Activated CD4-positive, alpha-beta T cell treated with anti-CD3 and anti-CD28 coated beads, Interleukin-10, Interleukin-2, amounts not matched to agents 100 ng/mL and 50 ng/mL, durations not matched to agents 16 hours and 8 hours (primary cell): Measurements from ENCODE around the gene MUC5B.

Experiments
- DNase-seq: peaks from one replicate; pipeline ENCODE4 v3.0.0-alpha.2; 2020

The MUC5B gene

DNA sequence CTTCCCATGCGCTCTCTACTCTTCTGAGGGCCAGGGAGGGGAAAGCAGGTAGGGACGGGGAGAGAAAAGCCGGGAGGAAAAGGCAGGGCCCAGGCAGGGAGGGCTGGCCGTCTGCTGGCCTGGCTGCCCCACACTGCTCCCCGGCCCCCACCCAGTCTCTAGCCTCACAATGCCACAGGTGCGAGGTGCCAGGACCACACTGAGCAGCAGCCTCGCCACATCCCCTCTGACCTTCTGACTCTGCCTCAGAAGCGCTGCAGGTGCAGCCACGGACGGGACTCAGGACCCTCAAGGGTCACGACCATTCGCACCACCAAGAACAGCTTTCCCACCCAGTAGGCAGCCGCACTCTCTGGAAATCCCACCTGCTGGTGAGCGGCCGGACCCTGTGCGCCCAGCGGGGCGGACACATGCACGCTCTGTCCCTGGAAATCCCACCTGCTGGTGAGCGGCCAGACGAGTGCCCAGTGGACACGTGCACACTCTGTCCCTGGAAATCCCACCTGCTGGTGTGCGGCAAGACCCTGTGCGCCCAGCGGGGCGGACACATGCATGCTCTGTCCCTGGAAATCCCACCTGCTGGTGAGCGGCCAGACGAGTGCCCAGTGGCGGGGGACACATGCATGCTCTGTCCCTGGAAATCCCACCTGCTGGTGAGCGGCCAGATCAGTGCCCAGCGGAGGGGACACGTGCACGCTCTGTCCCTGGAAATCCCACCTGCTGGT is 66.5 kb downstream of the MUC5B start:
- DNase-seq, result no peak

DNA sequence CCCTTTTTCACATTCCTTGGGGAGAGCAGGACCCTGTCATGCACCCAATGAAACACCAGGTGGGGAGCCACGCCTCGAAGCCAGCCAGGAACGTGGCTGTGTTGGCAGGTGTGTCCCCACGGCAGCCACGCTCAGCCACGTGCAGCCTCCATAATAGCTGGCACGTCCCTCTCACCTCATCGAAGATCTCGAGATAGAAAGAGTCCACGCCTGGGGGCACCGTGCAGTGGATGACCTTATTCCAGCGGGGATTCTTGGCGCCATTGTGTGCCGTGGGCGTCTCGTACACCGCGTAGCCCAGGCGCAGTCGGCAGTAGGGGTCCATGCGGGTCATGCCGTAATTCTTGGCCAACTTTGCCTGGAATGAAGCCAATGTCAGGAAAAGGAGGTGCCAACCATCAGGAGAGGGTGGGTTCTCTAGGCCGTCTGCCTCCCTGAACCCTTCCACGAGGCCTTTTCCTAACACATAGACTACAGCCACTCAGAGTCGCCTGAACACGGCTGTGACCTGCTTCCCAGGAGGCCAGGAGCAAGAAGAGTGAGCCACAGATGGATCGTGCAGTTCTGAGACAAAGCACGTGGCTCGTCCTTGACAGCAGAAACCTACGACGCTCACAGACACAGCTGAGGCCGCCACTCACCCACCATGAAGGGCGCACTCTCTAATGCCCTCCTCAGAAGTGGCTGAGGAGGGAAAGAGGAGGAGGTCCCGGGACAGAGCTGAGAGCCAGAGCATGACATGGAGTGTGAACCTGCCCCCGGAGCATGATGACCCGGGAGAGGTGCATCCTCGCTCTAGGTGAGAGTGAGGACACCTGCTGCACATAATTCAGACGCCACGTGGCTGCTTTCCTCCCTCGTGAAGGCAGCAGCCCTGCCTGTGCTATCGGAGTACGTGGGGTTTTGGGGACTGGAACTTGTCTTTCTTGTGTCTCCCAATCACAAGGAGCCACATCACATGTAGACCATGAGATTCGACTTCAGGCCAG is 67.5 kb downstream of the MUC5B start:
- no peak for DNase-seq

DNA sequence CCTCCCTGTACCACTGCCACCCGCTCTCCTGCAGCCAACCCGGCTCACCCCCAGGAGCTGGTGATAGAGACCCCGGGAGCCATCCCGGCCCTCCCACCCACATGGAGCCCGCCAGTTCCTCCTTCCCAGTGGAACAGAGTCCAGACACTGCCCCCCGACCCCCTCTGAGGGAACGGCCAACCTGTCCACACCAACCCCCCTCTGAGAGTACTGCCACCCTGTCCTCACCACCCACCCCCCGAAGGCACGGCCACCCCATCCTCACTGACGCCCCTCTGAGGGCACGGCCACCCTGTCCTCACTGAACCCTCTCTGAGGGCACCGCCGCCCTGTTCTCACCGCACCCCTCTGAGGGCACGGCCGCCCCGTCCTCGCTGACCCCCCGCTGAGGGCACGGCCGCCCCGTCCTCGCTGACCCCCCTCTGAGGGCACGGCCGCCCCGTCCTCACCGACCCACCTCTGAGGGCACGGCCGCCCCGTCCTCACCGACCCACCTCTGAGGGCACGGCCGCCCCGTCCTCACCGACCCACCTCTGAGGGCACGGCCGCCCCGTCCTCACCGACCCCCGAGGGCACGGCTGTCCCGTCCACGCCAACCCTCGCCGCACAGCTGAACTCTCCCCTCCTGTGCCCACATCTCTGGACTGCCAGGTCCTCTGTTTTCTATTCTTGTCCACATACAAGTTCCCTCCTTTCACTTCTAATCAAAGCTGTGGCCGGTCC is 68.6 kb downstream of the MUC5B start:
- no peak for DNase-seq

DNA sequence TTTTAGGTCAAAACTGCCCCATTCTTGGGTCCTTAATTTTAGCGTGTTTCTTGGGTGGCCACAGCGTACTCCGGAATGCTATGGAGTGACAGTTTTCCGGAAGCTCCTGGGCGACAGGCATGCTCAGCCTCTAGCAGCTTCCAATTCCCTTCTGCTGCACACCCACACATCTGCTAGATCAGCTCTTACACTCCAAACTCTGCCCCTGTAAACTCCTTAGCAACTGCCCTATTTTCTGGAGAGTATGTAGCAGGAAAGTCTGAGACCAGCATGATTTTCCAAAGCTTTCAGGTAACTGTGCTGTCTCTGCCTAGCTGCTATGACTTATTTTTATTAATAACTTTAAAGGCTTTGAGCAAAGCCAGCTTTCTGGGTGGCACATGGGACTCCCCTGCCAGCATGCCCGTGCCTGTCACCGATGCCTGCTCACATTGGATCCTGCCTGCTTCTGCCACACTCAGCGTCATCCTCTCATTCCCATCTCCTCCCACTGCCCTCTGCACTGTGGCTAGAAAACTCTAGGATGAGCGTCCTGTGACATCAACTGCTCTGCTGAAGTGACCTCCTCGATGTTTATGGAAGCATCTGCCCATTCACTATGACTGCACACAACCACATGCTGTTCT is 69.3 kb downstream of the MUC5B start:
- DNase-seq, result no peak

DNA sequence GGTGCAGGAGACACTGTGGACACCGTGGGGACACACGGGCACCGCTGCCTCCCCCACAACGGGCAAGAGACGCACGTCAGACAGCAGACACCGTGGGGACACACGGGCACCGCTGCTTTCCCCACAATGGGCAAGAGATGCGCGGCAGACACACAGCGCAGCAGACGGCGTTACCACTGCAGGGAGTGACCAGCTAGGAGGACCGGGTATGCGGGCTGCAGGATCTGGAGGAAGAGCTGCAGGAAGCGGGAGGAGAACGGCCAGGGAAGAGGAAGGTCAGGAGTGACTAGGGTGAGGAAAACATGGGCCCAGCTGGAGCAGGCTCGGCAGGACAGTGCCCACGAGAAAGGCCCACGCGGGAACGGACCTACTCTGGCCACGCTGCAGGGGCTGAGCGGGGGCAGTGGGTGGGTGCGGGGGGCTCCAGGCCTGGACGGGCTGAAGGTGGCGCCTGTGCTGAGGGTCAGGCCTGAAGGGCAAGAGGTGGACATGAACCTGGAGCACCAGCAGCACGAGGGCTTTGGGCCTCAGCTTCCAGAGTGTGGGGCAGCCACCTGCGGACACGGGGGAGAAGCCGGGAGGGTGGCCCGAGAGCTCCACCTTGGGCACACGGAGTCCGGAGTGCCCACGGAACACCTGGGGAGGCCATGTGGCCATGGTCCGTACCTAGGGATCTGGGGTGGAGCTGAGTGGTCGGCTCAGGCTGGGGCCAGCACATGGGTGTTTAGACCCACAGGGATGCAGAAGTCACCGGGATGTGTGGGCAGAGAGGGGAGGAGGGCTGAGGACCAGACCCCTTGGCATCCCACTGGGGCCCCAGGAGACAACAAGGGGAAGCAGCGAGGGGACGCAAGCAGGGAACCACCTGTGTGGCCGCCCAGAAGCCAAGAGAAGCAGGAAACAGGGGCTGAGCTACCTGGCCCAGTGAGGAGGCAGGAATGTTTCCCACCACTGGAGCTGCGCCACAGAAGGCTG is 70.1 kb downstream of the MUC5B start:
- no peak for DNase-seq

DNA sequence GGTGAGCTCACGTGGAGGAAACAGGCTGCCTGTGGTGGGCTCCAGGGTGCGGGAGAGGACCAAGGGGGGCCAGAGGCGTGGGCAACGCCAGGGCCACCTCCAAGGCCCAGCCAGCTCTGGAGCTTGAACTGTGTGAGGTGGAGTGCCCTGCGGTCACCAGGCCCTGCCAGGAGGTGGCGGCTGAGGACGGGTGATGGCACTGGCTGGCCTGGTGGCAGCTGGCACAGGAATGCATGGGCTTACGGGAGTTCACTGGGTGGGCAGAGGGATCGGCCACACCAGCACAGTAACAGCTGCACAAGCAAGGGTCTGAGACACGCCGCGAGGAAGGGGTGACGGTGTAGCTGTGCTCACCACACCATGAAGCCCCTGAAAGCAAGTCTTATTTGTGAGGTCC is 70.8 kb downstream of the MUC5B start:
- no peak for DNase-seq

DNA sequence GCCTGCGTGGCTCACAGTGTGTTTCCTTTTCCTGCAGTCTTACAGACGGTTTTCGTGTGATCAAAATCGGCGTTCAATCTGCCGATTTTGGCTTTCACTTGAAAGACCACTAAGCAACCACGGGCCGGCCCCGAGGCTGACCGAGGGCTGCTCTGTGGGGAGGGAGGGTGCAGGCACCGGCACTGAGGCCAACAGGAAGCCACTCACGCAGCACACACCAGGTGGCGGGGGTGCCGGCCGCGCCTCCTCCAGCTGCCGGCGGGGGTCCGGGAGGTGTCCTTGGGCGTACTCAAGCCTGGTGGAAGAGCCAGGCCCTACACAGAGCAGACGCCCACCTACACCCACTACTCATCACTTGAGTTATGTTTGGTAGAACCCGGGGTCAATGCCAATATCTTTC is 72.2 kb downstream of the MUC5B start:
- no peak for DNase-seq

DNA sequence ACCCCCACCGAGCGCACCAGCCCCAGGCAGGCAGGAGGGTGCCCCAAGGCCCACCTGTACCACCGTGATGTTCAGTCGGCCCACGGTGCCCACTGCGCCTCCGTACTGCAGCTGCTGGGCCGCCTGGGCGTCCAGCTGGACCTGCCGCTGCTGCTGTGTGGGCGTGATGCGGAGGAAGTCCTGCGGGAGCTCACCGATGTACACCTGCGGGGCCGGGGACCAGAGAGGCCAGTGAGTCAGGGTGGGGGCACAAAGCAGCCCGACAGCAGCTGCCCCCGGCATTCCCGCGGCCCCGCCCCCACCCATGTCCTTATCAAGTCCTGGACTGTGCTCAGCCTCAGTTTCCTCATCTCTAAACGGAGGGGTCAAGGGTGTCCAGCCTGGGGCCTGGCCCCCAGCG is 72.7 kb downstream of the MUC5B start:
- DNase-seq, result no peak

DNA sequence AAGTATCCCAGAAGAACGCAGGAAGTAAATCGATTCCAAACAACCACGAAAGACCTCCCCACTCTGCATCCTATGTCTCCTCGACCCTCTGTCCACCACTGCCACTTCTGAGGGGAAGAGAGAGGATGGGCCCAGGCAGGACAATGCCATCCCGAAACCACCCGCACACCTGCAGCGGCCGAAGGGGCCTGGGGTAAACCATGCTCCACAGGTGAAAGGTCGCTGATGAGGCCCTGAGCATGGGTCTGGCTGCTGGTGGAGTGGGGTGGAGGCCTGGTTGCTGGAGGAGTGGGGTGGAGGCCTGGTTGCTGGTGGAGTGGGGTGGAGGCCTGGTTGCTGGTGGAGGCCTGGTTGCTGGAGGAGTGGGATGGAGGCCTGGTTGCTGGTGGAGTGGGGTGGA is 73.4 kb downstream of the MUC5B start:
- DNase-seq, result no peak

DNA sequence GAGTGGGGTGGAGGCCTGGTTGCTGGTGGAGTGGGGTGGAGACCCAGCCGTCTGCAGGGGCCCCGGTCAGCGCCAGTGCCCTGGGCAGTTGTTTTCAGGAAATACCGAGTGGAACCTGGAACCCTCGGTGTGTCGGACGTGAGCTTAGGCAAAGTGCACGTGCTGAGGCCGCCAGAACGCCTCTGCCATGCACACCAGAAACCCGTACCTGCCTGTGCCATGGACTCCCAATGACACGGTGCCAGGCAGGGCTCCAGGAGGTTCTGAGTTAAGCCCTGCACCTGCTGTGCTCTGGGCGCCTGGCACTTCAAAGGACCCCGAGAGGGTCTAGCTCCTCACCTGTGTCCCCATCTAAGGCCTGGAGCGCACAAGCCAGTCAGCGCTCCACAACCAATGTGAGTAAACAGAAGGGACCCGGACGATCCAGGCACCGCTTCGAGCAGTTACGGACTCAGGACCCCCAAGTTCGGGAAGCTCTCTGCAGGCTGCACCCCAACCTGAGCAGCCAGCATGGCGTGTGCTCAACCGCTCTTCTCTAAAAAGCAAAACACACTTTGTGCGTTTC is 74.2 kb downstream of the MUC5B start:
- DNase-seq, result no peak

DNA sequence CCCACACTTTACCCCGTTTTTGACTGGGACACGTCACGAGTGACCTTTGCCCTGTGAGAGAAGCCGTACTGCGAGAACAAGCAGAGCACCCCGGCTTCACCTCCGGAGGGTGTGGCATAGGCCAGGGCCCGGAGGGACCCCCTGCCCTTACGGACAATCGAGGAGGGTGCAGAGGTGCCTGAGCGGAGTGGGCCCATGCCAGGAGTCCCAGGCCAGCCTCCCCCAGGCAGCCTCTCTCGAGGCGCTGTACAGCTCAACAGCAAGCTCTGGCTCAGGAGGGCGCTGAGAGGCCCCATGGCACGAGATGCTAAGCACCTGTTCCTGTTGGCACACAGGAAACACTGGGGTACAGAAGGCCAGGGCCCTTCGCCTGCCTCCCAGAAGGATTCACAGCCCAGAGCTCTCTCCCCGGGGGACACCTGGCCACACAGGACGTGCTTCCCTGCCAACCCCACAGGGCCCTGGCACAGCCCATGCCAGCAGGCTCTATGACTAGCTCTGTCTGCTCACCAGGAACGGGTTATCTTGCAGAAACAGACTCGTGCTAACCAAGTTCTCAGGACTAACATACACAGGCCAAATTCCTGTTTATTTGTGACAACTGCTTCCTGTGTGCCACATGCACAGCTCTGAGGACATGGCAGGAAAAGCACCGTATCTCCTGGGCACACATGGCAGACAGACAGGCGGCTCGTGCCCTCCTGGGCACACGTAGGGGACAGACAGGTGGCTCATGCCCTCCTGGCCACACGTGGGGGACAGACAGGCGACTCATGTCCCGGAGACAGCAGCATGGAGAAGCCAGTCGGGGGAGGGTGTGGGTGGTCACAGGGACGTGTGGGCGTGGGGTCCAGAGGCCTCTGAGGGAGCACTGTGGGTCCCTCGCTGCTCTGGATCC is 75.0 kb downstream of the MUC5B start:
- no peak for DNase-seq

DNA sequence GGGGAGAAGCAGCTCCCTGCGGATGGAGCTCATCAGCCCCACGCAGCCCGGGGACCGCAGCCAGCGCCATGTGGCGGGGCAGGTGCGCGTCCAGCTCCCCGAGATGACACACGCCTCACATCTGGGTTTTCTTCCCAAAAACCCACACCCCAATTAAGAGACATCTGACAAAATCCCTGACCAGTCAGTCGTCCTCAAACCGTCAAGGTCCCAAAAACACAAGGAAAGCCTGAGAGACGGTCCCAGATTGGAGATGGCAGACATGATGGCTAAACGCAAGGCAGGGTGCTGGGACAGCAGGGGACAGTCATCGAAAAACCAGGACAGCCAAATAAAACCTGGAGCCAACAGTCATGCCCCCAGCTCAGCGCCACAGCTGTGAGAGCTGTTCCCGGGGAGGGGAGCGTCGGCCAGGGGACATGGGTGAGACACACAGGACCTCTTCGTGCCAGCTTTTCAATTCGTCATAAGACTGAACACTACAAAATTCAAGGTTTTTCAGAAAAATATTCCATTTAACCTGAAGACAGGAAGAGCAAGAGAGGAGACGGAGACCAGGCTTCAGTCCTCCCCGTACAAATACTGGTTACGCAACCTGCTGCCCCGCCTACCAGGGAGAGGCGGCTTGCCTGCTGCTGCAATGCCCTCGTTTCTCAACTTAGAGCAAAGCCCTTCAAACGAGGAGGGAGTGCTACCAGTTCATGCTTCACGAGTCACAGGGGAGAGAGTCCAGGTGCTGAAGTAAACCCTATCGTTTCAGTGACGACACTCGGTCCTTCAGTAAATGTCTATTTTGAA is 76.0 kb downstream of the MUC5B start:
- no peak for DNase-seq

DNA sequence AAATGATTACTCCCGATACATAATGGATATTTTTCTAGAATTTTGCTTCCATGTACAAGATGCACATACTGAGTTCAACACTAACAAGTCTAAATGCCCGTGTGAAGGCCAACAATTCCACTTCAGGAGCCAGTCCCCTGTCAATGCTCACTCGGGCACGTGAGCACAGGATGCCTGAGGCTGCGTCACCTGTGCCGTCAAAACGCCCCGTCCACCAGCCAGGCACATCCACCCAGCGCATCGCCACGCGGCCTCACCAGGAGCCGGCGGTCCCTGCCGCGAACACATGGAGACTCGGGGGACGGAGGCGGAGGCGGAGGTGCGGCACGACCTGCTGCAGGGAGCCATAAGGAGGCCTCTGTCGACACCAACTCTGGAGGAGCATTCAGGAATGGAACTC is 76.8 kb downstream of the MUC5B start:
- DNase-seq, result no peak

DNA sequence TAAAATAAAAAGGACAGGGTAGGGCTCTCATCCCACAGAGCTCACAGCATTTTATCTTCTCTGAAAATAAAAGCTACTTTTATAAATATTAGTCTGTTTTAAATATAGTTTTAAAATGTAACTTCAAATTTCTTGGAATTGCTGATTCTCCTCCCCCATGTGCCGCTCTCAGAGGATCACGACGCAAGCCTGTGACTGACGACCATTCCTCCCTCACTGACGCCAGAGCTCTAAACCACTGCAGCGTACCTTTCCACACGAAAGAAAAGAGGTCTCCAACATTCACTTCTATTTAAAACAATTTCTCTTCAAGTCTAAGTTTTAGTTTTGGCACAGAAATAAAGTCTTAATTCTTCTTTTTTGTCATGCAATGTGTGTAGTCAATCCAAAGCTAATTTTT is 77.3 kb downstream of the MUC5B start:
- DNase-seq, result no peak

DNA sequence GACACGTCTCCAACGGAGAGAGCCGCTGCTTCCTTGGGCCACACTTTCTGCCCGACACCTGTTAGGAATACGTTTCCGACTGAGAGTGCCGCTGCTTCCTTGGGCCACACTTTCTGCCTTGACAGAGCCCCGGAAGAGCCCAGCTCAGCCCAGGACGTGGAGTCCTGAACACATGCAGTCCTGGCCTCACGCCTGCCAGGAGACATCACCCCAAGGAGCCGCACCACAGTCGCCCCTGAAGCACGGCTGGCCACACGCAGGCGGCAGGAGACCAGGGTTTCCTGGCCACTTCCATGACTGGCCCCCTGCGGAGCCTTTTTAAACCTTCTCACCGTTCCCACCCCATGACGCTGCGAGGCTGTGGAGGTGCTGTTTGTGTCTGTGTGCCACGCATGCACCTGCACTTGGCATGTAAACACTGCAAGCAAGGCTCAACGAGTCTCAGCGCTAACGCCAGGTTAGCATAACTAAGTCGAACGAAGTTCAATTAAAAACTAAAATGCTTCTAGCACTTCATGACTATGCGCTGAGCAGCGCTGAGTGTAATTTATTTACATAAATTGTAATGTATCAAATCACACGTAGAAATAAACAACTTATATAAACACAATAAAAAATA is 77.8 kb downstream of the MUC5B start:
- DNase-seq, result no peak

DNA sequence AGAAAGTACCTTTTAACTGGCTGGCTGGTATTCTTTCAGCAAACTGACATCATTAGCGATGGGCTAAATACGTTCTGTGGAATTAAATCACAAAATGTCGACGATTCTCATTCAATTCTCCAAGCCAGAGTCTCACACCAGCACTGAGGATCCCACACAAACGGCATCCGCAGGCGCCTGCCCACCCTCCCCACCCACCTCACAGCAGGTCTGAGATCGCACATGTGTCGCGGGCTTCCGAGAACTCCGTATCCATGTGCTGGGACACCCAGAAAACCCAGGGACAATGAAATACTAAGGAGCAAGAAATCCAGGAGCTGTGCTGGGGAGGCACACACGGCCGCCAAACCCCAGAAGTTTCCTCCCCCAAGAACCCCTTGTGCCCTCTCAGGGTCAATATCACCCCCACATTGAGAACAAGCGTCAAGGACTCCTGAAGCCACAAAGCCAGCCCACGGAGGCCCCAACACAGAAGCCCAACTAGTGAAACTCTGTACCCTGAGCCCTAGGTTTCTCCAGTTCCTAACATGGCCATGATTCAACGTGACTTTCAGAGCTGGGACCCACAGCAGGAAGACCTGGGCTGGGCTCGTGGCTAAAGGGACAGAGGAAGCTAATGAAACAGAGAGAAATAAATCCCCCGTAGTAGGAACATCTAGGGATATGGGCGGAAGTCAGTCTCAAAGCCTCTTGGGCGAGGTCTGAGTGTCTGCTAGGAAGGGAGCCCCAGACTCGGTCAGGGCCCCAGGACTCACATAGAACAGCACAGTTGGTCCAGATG is 78.5 kb downstream of the MUC5B start:
- no peak for DNase-seq

DNA sequence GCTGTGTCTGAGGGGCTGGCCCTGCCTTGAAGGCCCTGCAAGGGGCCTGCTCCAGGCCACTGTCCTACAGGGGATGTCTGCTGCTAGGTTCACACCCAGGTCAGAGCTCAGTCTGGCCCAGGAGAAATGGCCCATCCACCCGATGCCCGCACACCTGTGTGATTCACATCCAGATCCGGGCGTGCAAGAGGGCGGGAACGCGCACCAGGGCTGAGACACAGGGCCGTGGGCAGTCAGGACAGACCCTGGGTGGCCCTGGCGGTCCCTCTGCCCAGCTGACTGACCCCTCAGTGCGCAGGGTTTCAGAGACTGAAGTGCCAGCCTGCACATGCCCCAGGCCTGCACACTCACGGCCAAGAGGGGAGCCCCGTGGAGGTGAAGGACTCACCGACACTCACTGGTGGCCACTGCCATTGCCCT is 79.2 kb downstream of the MUC5B start:
- no peak for DNase-seq

DNA sequence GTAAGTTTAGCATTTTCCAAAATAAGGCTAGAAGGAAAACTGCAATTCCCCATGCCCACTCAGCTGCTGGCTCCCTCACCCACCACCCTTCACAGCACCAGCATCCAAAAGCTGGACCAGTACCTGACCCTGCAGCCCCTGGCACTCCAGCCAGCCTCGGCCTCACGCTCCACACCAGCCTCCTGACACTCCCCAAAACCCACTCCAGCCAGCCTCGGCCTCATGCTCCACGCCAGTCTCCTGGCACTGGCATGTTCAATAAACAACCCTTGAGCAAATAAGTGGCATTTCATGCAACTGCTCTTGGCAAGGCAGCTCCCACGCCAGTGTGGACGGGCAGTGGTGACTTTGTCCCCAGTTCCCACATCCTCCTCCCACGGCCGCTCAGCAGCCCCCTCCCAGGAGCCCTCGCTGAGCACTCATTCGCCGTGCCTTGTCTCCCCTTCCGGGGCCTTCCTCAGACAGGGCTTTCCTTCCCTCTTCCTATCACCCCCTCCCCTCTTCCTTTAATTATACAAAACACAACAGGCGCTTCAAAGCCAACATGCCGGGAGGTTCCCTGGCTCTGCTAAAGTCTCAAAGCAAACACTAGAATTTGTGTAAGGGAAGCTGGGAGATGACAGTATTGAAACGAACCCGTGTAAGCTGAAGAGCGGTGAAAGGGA is 79.7 kb downstream of the MUC5B start:
- no peak for DNase-seq
